Measurements from ENCODE around the gene CPT1C. TPM values are rescaled to one million over a fixed set of nuclear protein-coding genes. Genes with fewer than 3 reads are reported as not detected.
A peak's percentile ranks its signal among the peaks of the same experiment; 100 is the strongest.

The CPT1C gene
- total RNA-seq, 1 donor from 2014 or later = 6.1 TPM

DNA sequence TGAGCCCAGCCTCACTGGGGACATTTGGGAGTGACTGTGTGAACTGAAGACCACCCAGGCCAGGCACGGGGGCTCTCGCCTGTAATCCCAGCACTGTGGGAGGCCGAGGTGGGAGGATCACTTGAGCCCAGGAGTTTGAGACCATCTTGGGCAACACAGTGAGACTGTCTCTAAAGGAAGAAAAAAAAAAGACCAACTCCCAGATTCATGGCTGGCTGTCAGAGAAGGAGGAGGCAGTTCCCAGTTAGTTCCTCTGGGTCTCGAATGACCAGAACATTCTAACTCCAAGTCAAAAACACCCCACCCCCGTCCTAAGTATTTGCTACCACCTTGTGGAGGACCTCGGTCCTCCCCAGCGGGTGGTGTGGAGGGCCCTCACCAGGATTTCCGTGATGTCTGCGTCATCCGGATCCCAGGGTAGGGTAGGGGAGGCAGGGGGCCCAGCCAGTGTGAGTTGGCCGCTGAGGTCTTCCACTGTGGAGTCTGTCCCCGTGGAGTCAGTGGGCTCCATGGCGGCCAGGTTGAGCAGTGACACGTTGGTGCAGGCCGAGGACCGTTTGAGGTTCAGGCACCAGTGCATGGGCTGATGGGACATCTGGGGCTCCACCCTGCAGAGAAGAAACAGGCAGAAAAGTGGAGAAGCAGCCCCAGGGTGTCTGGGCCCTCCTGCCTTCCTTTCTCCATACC, 70.9 kb downstream of the CPT1C start:
- no peak for ATAC-seq
- H3K9me3 ChIP-seq = no peaks in the 10 kb centered on the region
- peak overlapping the region; percentile 63 for H3K27ac ChIP-seq
- intact Hi-C loops (cut with DNase I) = no loop called here
- no peak for DNase-seq
- no peak overlapping the region for H3K4me3 ChIP-seq
- no peaks in the 10 kb centered on the region for H3K36me3 ChIP-seq
- no peaks in the 10 kb centered on the region for H3K4me1 ChIP-seq
- TF ChIP-seq, protein P1, sequence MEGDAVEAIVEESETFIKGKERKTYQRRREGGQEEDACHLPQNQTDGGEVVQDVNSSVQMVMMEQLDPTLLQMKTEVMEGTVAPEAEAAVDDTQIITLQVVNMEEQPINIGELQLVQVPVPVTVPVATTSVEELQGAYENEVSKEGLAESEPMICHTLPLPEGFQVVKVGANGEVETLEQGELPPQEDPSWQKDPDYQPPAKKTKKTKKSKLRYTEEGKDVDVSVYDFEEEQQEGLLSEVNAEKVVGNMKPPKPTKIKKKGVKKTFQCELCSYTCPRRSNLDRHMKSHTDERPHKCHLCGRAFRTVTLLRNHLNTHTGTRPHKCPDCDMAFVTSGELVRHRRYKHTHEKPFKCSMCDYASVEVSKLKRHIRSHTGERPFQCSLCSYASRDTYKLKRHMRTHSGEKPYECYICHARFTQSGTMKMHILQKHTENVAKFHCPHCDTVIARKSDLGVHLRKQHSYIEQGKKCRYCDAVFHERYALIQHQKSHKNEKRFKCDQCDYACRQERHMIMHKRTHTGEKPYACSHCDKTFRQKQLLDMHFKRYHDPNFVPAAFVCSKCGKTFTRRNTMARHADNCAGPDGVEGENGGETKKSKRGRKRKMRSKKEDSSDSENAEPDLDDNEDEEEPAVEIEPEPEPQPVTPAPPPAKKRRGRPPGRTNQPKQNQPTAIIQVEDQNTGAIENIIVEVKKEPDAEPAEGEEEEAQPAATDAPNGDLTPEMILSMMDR (IDR thresholded peaks at IDR 0.05) = peak; percentile 20
- no peaks in the 10 kb centered on the region for H3K27me3 ChIP-seq

DNA sequence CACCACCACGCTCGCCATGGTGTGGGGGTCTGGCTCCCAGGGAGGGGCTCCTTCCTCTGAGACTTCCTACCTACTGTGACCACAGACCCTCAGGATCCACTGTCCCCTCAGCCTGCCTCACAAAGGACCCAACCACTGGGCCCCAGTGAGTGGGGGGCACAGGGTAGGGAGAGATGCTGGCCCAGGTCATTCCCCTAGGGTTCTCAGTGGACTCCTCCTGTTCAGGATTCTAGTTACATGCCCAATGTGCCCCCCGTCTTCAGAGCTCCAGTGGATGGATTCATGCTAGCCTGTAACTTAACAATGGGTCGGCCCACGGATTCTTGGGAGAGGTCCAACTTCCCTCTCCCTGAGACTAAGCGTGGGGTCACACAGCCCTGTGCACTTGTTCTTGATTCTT, 72.3 kb downstream of the CPT1C start, which contains the start of gene TSKS:
TSKS (minus strand) TSS at position 77 of the 400 bp plus-strand sequence; CDS start at position 18, 59 bp downstream.
- intact Hi-C loops (cut with DNase I) = no loop called here
- H3K4me1 ChIP-seq = peaks cover 9% of the 10 kb centered on the region

More for the DNA sequence above, 72.3 kb downstream of the CPT1C start, which contains the start of gene TSKS:
- no peaks in the 10 kb centered on the region for H3K36me3 ChIP-seq
- H3K27me3 ChIP-seq = no peaks in the 10 kb centered on the region
- DNase-seq (no peak), ATAC-seq (no peak)
- TF ChIP-seq, protein P1 (IDR thresholded peaks at IDR 0.05) = no peak
- no peak within 1 kb of the TSS for H3K27ac ChIP-seq
- H3K4me3 ChIP-seq = no peak within 1 kb of the TSS
- H3K9me3 ChIP-seq = no peaks in the 10 kb centered on the region

Small RNAs within 50 kb of the gene (microRNA-seq; reads per million reads assigned to microRNA genes)
- not detected for gene MIR5088 (ENCODE audit: borderline microRNAs expressed)

Other genes with a start within 250 kb of the CPT1C start
- gene SLC17A7, start 249.6 kb upstream of the CPT1C start, total RNA-seq = 0.69 TPM
- 64.2 TPM for gene PIH1D1, start 239.3 kb upstream of the CPT1C start, total RNA-seq
- gene ALDH16A1, start 237.9 kb upstream of the CPT1C start, total RNA-seq = 32.3 TPM
- 12.1 TPM for gene FLT3LG, start 216.9 kb upstream of the CPT1C start, total RNA-seq
- gene RPL13A, start 203.5 kb upstream of the CPT1C start, total RNA-seq = 1,829 TPM
- gene RPS11, start 194.7 kb upstream of the CPT1C start, total RNA-seq = 1,616 TPM
- 320 TPM for gene FCGRT, start 178.5 kb upstream of the CPT1C start, total RNA-seq
- 22.1 TPM for gene RCN3, start 163.1 kb upstream of the CPT1C start, total RNA-seq
- 48.7 TPM for gene NOSIP, start 110.6 kb upstream of the CPT1C start, total RNA-seq
- 10.1 TPM for gene PRRG2, start 109.8 kb upstream of the CPT1C start, total RNA-seq
- 30.9 TPM for gene PRR12, start 99.9 kb upstream of the CPT1C start, total RNA-seq
- gene RRAS, start 51.0 kb upstream of the CPT1C start, total RNA-seq = 138 TPM
- 67.9 TPM for gene SCAF1, start 48.9 kb upstream of the CPT1C start, total RNA-seq
- gene IRF3, start 25.3 kb upstream of the CPT1C start, total RNA-seq = 86.4 TPM
- 15.8 TPM for gene BCL2L12, start 25.2 kb upstream of the CPT1C start, total RNA-seq
- gene PRMT1, start 13.8 kb upstream of the CPT1C start, total RNA-seq = 90.8 TPM
- gene ADM5, start 1.5 kb upstream of the CPT1C start, total RNA-seq = 1.9 TPM
- gene TSKS, start 72.2 kb downstream of the CPT1C start, total RNA-seq = 0.43 TPM
- 61.2 TPM for gene AP2A1, start 75.9 kb downstream of the CPT1C start, total RNA-seq
- 20.1 TPM for gene FUZ, start 122.2 kb downstream of the CPT1C start, total RNA-seq
- 45.9 TPM for gene MED25, start 127.2 kb downstream of the CPT1C start, total RNA-seq
- 104 TPM for gene PTOV1, start 160.0 kb downstream of the CPT1C start, total RNA-seq
- gene PNKP, start 176.5 kb downstream of the CPT1C start, total RNA-seq = 83.2 TPM
- 29.4 TPM for gene AKT1S1, start 186.2 kb downstream of the CPT1C start, total RNA-seq
- 57.1 TPM for gene TBC1D17, start 186.6 kb downstream of the CPT1C start, total RNA-seq
- 1.8 TPM for gene IL4I1, start 205.8 kb downstream of the CPT1C start, total RNA-seq
- gene ATF5, start 238.1 kb downstream of the CPT1C start, total RNA-seq = 14.1 TPM
- 39.3 TPM for gene NUP62, start 238.4 kb downstream of the CPT1C start, total RNA-seq

All from upper lobe of right lung (tissue), 1 donor.